Measurements from ENCODE around the gene TMEM259. TPM values are rescaled to one million over a fixed set of nuclear protein-coding genes. Genes with fewer than 3 reads are reported as not detected.
A peak's percentile ranks its signal among the peaks of the same experiment; 100 is the strongest.

TMEM259 gene
- total and polyA plus RNA-seq, 2 of the 13 experiments (the other 11 are each of a cell fraction or from before 2014, with no cell fraction given), result 64.7 to 164 TPM

DNA sequence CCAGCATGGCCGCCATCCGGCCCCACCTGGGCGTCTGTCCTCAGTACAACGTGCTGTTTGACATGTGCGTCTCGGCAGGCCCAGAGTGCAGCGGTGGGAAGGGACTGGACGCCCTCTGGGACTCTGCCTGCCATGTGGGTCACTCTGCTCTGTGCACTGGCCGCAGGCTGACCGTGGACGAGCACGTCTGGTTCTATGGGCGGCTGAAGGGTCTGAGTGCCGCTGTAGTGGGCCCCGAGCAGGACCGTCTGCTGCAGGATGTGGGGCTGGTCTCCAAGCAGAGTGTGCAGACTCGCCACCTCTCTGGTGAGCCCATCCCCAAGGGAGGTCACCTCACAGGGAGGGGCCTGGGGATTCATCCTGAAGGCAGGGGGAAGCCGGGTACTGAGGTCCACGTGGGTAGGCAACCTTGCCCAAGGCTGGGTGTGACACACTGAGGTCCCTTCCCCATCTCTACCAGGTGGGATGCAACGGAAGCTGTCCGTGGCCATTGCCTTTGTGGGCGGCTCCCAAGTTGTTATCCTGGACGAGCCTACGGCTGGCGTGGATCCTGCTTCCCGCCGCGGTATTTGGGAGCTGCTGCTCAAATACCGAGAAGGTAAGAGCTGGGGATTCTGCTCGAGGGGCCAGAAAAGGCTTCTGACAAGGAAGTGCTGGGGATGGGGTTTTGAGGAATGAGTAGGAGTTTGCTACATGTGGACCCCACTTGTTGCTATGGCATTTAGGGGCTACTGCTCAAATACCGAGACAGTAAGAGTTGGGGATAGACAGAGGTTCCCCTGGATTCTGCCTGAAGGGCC is 30.3 kb upstream of the TMEM259 start (continued):
- TF ChIP-seq MTA1 (CRISPR knock-in tag; IDR thresholded peaks at IDR 0.05; ENCODE audit: borderline replicate concordance), result peak; percentile 72; the same call in 1 of the 2 replicates
- no peak for TF ChIP-seq ZNF557 (CRISPR knock-in tag; IDR thresholded peaks at IDR 0.05)
- TF ChIP-seq RFX3 (CRISPR knock-in tag; IDR thresholded peaks at IDR 0.05), result no peak
- no peak for TF ChIP-seq XBP1 (CRISPR knock-in tag; IDR thresholded peaks at IDR 0.05)
- 0 out of 2 replicates have a peak, but pooled peaks have one; percentile 38 for TF ChIP-seq RCOR2 (CRISPR knock-in tag; IDR thresholded peaks at IDR 0.05)
- TF ChIP-seq ARHGAP35 (CRISPR knock-in tag; IDR thresholded peaks at IDR 0.05; ENCODE audit: borderline replicate concordance), result 0 out of 2 replicates have a peak, but pooled peaks have one; percentile 24
- no peak for TF ChIP-seq NONO (IDR thresholded peaks at IDR 0.05)
- peak; percentile 66; the same call in 1 of the 2 replicates for TF ChIP-seq NONO (CRISPR knock-in tag; conservative IDR thresholded peaks at IDR 0.05)
- no peak for TF ChIP-seq IRX3 (CRISPR knock-in tag; IDR thresholded peaks at IDR 0.05; ENCODE audit: borderline replicate concordance, low read depth)
- TF ChIP-seq HNRNPL (IDR thresholded peaks at IDR 0.05; ENCODE audit: low read depth, low read length), result 0 out of 2 replicates have a peak, but pooled peaks have one; percentile 51
- peak; percentile 85 for TF ChIP-seq REPIN1 (CRISPR knock-in tag; IDR thresholded peaks at IDR 0.05; ENCODE audit: borderline replicate concordance, low read depth)
- TF ChIP-seq DPF2 (CRISPR knock-in tag; IDR thresholded peaks at IDR 0.05; ENCODE audit: borderline replicate concordance, low read depth), result no peak
- TF ChIP-seq NR0B2 (CRISPR knock-in tag; IDR thresholded peaks at IDR 0.05), result no peak; the same call in 1 of the 2 replicates
- TF ChIP-seq, protein P1, sequence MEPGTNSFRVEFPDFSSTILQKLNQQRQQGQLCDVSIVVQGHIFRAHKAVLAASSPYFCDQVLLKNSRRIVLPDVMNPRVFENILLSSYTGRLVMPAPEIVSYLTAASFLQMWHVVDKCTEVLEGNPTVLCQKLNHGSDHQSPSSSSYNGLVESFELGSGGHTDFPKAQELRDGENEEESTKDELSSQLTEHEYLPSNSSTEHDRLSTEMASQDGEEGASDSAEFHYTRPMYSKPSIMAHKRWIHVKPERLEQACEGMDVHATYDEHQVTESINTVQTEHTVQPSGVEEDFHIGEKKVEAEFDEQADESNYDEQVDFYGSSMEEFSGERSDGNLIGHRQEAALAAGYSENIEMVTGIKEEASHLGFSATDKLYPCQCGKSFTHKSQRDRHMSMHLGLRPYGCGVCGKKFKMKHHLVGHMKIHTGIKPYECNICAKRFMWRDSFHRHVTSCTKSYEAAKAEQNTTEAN (CRISPR knock-in tag; conservative IDR thresholded peaks at IDR 0.05), result 0 out of 2 replicates have a peak, but pooled peaks have one; percentile 48
- peak; percentile 63; the same call in 1 of the 2 replicates for TF ChIP-seq ZNF772 (CRISPR knock-in tag; IDR thresholded peaks at IDR 0.05)
- no peak for TF ChIP-seq ZNF652 (CRISPR knock-in tag; IDR thresholded peaks at IDR 0.05; ENCODE audit: borderline replicate concordance, low read depth)
- TF ChIP-seq, protein P2, sequence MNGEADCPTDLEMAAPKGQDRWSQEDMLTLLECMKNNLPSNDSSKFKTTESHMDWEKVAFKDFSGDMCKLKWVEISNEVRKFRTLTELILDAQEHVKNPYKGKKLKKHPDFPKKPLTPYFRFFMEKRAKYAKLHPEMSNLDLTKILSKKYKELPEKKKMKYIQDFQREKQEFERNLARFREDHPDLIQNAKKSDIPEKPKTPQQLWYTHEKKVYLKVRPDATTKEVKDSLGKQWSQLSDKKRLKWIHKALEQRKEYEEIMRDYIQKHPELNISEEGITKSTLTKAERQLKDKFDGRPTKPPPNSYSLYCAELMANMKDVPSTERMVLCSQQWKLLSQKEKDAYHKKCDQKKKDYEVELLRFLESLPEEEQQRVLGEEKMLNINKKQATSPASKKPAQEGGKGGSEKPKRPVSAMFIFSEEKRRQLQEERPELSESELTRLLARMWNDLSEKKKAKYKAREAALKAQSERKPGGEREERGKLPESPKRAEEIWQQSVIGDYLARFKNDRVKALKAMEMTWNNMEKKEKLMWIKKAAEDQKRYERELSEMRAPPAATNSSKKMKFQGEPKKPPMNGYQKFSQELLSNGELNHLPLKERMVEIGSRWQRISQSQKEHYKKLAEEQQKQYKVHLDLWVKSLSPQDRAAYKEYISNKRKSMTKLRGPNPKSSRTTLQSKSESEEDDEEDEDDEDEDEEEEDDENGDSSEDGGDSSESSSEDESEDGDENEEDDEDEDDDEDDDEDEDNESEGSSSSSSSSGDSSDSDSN (CRISPR knock-in tag; IDR thresholded peaks at IDR 0.05), result peak; percentile 78
- 0 out of 2 replicates have a peak, but pooled peaks have one; percentile 53 for TF ChIP-seq ZNF331 (CRISPR knock-in tag; IDR thresholded peaks at IDR 0.05)
- TF ChIP-seq FOXJ3 (CRISPR knock-in tag; IDR thresholded peaks at IDR 0.05; ENCODE audit: borderline replicate concordance), result no peak
- peak; percentile 54; the same call in 1 of the 2 replicates for TF ChIP-seq ZNF256 (CRISPR knock-in tag; conservative IDR thresholded peaks at IDR 0.05)
- peak; percentile 88 for TF ChIP-seq ZFY (CRISPR knock-in tag; IDR thresholded peaks at IDR 0.05)
- TF ChIP-seq DNMT1 (CRISPR knock-in tag; IDR thresholded peaks at IDR 0.05), result no peak
- TF ChIP-seq ARNT (IDR thresholded peaks at IDR 0.05), result no peak
- no peak for TF ChIP-seq U2AF1 (optimal IDR thresholded peaks at IDR 0.05; ENCODE audit: low read depth, low read length)
- TF ChIP-seq ZNF354B (CRISPR knock-in tag; IDR thresholded peaks at IDR 0.05), result no peak
- 0 out of 2 replicates have a peak, but pooled peaks have one; percentile 38 for TF ChIP-seq ZNF766 (CRISPR knock-in tag; IDR thresholded peaks at IDR 0.05; ENCODE audit: borderline replicate concordance)
- TF ChIP-seq ZSCAN22 (CRISPR knock-in tag; IDR thresholded peaks at IDR 0.05), result peak; percentile 60; the same call in 1 of the 2 replicates
- no peak for TF ChIP-seq ARID2 (CRISPR knock-in tag; IDR thresholded peaks at IDR 0.05; ENCODE audit: borderline replicate concordance)

Measured in HepG2 (cell line).